SK-N-DZ (cell line): Measurements from ENCODE around the gene MCF2L2.

Experiments
- DNase-seq: peaks from one replicate; pipeline ENCODE4 v3.0.0-alpha.2; 2015; ENCODE audit warnings: low spot score

Gene MCF2L2

DNA sequence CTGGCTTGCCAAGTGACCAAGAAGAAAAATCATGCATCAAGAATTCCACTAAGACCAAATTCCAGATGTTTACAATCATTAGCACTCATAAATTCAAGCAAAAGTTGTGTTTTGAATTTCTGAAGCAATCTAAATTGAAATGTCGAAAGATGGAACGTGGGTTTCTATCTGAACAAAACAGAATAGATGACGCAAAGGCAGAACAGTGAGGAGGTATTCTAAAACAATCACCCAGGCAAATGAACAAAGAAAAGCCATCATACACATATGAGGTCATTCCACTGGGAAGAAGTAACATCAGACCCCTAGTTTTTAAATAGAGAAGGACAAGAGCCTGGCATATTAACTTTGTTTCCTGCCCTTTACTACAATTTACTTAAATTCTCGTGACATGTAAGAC lies 58.0 kb downstream of the MCF2L2 start:
- no peak for DNase-seq

DNA sequence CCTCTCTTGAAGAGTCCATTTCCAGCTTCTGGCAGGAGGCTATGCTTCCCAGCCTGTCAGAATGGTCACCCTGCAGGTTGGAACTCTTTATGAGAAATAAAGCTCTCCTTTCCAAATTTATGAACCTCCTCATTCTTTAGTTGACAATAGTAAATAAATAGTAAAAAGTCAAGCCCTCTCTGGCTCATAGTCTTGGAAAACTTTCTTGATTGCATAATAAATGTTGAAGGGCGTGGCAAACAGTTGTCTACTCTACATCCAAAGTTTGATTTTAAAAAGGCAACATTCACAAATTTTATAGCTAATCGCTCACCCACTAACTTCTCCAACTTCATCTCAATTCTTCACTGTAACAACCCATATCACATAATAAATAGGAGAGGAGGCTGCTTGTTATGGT lies 58.8 kb downstream of the MCF2L2 start:
- DNase-seq = no peak

DNA sequence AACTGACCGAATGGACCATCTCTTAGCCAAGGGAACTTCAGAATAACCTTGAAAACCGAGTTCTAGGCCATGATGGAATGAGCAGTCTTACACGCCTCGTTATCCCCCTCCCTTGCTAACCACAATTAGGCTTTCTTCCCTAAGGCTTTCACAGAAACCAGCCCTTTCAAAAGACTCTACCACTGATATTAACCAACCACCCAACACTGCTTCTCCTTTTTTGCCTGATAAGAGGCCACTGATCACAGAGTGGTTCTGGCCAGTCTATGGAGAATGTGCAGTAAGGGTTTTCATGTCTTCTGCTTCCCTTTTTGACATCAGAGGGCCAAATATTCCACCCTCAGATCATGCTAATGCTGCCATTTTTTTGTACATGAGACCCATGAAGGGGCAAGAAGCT lies 59.3 kb downstream of the MCF2L2 start:
- DNase-seq = no peak

DNA sequence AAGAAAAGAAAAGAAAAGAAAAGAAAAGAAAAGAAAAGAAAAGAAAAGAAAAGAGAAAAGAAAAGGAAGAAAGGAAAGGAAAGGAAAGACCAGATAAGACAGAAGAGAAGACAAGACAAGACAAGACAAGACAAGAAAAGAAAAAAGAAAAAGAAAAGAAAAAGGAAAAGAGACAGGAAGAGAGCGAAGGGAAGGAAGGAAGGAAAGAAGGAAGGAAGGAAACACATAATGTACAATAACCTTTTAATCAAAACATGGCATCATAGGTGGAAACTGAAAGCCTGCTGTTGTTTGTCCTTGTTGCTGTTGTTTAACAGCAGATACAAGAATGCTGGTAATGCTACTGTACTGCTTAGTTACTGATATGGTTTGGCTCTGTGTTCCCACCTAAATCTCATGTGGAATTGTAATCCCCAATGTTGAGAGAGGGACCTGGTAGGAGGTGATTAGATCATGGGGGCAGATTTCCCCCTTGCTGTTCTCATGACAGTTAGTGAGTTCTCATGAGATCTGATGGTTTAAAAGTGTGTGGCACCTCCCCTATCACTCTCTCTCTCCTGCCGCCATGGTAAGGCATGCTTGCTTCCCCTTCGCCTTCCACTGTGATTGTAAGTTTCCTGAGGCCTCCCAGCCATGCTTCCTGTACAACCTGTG lies 67.3 kb downstream of the MCF2L2 start:
- DNase-seq = no peak

DNA sequence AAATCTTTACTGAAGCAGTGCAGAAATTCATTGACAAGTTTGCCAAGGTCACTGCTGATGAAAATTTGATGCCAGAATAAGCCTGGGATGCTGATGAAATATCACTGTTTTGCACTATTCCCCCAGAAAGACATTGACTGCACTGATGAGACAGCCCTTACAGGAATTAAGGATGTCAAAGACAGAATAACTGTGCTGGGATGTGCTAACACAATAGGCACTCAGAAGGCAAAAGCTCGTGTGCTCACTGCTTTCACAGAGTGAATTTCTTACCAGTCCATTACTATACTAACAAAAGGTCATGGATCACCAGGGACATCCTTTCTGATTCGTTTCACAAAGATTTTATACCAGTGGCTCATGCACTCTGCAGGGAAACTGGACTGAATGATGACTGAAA lies 69.4 kb downstream of the MCF2L2 start:
- DNase-seq = no peak

DNA sequence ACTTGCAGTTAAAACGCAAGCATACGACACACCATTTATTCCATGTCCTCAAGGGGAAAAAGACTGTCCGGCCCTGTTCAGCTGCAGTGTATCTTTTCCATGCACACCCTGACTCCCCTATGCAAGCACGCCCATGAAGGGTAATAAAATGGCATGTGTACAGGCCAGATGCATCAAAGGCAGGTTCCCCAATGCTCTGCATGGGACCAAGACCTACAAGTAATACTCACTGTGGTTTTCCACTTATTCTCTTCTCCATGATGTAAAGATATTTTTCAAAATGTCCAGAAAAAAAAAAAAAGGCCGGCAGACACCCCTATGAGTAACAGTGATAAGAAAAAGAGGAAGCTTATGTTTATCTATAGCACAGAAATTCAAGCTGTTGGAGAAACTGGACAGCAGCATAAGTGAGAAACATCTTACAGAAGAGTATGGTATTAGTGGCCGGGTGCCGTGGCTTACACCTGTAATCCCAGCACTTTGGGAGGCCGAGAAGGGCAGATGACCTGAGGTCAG lies 70.8 kb downstream of the MCF2L2 start:
- no peak for DNase-seq

DNA sequence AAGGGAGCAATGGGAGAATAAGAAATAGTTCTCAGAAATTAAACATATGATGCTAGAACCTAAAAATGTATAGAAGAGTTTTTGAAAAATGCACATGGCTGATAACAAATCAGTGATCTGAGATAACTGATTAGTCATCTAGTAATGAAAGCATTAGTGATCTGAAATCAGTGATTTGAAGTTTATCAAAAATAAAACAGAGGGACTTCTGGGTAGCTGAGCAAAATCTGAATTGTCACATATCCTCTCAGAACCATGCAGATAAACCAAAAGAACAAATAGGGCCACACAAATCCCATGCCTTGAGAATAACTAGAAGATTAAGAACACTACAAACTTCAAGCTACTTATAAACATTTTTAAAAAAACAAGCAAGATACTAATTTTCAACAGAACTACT lies 71.5 kb downstream of the MCF2L2 start:
- DNase-seq = no peak

DNA sequence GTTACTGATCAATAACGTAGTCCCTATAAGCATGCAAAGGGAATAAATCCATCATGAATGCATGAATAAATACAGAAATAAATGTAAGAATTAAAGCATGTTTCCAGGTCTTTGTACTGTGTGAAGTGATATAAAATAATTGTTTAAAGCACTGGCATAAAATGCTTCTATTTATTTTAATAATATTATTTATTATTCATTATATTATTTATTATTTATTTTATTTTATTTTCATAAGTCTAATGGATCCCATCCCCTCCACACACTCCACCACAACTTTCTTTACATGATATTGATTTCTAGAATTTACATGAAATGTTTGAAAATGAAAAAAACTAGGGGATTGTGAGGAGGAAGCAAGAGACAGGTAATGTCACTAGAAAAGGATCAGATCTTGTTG lies 73.5 kb downstream of the MCF2L2 start:
- DNase-seq = no peak

DNA sequence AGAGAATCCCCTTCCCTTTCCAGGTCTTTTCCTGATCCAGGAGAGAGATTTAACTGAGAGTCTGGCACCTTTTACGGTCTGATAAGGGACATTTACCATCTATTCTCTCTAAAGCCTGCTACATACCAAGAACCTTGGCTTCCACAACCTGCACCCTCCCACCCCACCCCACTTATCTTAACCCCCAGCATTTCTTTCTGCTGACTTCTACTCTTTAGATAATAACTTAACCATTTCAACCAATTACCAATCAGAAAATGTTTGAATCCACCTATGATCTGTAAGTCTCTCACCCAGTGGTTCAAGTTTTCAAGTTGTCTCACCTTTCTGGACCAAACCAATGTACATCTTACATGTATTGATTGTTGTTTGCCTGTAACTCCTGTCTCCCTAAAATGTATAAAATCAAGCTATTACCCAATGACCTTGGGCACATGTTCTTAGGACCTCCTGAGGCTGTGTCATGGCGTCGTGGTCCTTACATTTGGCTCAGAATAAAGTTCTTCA lies 74.0 kb downstream of the MCF2L2 start:
- DNase-seq = no peak

DNA sequence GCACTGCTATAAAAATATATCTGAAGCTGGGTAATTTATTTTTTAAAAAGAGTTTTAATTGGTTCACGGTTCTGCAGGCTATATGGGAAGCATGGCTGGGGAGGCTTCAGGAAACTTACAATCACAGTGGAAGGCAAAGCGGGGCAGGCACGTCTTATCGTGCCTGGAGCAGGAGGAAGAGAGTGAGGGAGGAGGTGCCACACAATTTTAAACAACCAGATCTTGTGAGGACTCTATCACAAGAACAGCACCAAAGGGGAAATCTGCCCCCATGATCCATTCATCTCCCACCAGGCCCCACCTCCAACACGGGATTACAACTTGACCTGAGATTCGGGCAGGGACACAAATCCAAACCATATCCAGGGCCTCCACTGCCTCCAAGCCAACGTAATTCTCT lies 75.0 kb downstream of the MCF2L2 start:
- DNase-seq = no peak

DNA sequence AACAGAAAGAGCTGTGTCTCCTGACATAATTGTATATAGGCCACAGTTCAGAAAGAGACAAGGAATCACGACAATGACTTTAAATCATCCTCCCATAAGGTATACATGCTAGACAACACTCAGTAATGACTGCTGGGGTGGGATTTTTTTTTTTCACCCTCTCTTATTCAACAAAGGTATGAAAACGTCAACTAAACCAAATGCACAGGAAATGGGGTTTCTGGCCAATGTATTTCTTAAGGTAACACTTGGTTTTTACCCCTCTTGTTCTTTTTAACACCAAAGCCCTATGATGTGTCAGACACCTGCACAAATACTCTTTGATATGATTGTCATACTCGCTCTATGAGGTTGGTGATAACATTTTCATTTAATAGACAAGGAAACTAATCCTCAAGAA lies 78.3 kb downstream of the MCF2L2 start:
- DNase-seq = no peak

DNA sequence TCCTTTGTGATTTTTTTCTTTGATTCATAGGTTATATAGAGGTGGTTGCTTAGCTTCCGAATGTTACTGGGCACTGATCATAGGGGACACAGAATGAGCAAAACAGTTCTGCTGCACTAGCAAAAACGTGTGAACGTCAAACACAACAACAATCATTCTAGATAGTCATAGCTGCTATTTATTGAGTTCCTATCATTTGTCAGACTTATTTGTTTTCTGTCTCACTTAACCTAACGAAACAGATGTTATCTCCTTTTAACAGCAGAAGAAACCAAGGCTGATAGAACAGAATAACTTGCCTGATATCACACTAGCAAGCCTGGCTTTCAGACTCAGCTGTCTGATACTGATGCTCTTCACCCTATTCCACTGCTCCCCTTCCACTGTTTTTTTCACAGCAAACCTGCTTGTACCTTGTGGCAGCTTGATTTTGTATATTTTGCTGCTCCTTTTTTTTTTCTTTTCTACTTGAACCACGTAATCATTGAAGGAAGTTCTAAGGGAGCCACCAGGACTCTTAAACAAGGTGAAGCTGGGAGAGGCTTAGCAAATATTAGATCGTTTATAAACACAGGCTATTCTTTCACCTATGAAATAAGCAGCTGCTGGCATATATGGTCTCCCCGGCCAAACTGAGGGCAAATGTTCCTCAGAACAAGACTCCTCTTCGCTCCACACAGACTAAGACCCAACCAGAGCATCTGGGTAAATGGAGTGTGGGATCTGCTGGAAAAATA lies 78.8 kb downstream of the MCF2L2 start:
- DNase-seq = no peak

DNA sequence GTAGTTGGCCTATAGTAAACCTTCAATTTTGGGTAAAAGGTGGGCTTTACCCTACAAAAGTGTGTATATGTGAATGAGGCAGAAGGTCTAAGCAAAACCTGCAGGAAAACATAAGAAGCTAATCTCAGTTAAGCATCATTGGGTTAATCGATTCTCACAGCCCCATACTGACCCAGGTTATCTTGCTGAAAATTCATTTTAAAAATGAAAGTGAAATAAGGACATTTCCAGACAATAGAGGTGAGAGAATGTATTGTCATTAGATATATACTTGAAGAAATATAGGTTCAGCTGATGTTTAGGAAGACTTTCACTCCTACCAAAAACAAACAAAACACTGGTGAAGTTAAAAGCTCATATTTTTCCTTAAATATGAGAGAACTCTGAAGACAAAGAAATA lies 85.6 kb downstream of the MCF2L2 start:
- DNase-seq = no peak

DNA sequence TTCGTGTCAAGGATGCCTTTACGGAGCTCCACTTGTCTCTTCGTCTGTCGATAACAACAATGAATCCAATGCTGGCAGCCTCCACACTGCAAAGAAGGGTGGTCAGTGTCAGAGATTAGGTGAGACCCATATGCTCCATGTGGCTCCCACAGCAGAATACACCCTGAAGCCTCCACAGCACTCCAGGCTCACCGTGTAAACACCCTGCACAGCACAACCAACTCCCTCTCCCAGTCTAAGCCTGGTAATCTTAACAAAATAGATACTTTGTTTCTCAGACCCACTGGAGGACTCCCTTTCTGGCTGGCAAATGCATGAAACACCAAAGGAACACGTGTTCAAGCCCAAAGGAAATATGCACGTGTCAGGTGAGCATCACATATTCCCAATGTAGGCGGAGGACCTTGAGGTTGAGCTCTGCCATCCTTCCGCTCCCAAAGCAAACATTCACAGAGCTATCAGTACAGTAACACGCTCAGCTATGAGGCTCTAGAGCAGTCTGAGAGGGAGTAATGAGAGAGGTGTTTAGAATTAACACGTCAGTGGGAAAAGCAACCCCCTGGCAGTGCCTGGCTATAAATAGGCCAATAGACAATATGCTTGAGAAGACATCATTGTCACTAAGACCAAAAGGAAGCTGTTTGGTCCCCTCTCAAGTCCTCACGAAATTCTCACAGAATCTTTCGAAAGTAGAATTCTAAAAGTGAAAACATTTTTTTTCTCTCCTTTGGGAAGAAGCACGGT lies 86.7 kb downstream of the MCF2L2 start:
- DNase-seq = no peak

DNA sequence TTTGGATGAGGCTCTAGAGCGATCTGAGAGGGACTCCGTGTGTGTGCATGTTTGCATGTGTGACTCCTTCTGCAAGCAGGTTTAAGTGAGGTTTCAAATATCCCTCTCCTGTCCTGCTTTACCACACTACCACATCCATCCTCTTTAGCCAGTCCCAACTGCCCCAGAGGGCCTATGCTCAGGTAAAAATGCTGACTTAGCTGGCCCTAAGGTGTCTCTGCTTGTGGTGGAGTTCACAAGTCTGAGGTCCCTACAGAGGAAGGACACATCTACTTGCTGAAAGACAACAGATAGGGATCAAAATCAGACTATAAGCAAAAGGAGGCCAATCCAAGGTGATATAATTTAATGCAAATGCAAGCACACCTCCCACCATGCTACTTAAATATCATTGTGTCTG lies 88.2 kb downstream of the MCF2L2 start:
- no peak for DNase-seq

DNA sequence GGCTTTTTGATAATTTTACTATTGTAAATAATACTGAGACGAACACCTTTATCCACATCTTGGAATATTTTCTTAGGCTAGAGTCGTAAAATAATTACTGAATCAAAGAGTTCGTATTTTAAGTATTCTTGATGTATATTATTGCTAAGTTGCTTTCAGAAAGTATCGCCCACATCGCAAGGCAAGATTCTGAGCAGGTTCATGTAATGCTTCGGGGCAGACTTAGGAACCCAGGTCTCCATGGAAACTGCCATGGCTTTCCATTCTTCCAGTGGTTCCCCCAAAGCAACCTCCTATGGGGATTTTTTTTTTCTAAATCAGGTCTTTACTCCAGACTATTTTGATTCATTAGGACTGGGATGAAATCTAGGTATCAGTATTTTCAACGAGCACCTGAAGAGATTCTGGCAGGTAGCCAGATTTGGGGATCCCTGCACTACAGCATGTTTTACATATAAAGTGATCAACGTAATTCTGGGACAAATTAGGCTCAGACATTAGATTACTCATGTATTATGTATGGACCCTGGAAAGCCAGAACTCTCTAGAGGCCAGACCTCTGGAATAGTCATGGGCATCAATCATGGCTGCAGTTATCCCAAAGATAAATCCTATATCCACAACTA lies 88.8 kb downstream of the MCF2L2 start:
- no peak for DNase-seq

DNA sequence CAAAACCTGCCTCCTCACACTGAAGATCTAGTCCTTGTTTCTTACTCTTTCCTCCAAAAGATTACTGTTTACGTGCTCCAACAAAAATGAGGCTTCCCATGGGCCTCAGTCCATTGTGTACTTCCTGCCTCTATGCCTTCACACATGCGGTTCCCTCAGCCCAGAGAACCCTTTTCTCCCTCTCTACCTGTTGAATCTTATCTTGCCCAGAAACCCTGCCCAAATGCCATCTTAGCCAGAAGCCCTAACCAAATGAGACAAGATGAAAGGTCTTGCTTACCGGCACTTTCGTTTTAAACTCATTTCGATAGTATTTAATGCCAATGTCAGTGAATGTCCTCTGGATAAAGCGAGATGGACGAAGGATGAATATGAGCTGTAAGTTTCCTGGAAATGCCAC lies 89.9 kb downstream of the MCF2L2 start:
- no peak for DNase-seq

DNA sequence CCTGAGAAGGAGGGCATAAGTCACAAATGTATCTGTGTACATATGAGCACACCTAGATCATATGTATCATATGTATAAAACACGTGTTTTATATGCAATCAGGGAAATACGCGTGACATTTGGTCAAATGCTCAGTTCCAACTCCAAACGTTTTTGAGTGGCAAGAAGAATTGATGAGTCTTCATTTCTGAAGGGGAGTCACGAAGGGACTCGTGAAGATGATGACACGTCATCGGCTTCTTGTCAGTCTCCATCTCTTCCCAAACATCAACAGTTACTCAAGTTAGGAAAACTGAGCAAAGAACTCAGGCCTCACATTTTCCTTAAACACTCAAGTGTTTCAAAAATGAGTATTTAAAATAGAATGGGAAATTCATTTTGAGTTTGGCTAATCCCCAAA lies 95.9 kb downstream of the MCF2L2 start:
- no peak for DNase-seq

DNA sequence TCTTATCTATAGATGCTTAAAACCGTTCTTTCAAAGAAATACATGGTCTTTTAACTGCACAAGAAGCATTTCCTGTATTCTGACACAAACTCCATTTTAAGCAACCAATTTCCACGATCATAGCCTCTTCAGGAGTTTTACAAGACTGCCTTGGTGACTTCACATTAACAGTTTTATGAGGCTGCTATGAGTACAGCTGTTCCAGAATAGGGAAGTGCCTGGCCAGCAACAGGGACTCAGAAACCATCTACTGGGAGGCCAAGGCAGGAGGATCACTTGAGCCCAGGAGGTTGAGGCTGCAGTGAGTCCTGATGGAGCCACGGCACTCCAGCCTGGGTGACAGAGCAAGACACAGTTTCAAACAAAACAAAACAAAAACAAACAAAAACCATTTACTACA lies 96.9 kb downstream of the MCF2L2 start:
- no peak for DNase-seq

DNA sequence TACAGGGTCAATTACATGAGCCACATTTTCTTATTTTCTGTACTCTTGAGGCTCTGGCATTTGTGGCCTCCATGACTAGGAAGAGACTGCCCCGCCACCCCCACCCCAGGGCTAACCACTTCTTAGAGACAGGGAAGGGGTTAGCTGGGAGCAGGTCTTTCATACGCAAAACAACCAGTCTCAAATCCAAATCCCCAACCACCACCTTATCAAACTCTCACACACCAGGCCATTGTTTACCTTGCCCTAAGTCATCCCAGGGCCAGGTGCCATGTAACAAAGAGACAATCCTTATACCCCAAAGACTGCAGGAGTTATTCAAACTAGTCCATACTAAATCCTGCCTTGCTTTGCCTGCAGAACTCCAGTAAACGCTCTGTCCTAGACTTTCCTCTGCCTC lies 97.5 kb downstream of the MCF2L2 start:
- DNase-seq = no peak

DNA sequence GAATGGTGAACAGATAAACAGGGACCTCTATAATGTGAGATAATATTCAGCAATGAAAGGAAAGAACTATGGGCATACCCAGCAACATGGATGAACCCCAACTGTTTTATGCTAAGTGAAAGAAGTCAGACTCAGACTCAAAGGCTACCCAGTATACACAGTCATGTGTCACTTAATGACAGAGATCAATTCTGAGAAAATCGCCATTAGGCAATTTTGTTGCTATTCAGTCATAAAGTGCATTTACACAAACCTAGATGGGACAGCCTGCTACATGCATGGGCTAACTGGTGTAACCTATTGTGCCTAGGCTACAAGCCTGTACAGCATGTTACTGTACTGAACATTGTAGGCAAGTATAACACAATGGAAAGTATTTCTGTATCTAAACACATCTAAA lies 98.9 kb downstream of the MCF2L2 start:
- no peak for DNase-seq

DNA sequence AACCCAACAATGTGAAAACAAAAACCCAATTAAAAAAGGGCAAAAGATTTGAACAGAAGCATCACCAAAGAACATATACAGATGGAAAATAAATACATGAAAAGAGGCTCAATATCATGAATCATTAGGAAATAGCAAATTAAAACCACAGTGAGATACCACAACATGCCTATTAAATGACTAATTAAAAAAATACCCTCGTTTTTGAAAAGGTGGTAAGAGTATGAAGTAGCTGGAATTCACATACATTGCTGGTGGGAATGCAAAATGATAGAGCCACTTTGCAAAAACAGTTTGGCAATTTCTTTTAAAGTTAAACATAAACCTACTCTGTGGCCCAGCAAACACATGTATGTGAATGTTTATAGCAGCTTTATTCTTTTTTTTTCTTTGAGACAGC lies 99.6 kb downstream of the MCF2L2 start:
- DNase-seq = no peak
